Gastroesophageal sphincter (tissue), 4 donors: Measurements from ENCODE around the gene CTDSP1. TPM values are rescaled to one million over a fixed set of nuclear protein-coding genes. Genes with fewer than 3 reads are reported as not detected.

Source experiments
- ATAC-seq: fragments of 150-250 bp; one replicate; pipeline ENCODE4 v1.9.1; 2016; ENCODE audit warnings: mild to moderate bottlenecking, moderate library complexity
- H3K27ac ChIP-seq, 4 donors: fragments of 200-600 bp; sonication (generic) in 3 of 4; 1 replicate in 3 of 4; 2 replicates in 1 of 4; pipeline ENCODE4 v1.5.1; 2016 to 2019
- H3K27me3 ChIP-seq: fragments of 200-600 bp; sonication (generic); one replicate; pipeline ENCODE4 v1.5.1; 2019
- H3K36me3 ChIP-seq, 2 donors: fragments of 200-600 bp; sonication (generic); one replicate each; pipeline ENCODE4 v1.5.1; 2019; ENCODE audit warnings: control low read depth in 1 of 2
- H3K4me1 ChIP-seq, 3 donors: fragments of 200-600 bp; sonication (generic); 1 replicate in 2 of 3; 2 replicates in 1 of 3; pipeline ENCODE4 v1.5.1; 2016 to 2019; ENCODE audit warnings: control low read depth in 2 of 3
- H3K4me3 ChIP-seq, 2 donors: fragments of 200-600 bp; sonication (generic); one replicate each; pipeline ENCODE4 v1.5.1; 2019; ENCODE audit warnings: mild to moderate bottlenecking in 1 of 2, moderate library complexity in 1 of 2
- H3K9me3 ChIP-seq, 3 donors: fragments of 200-600 bp; sonication (generic); one replicate each; pipeline ENCODE4 v1.5.1; 2017 to 2019; ENCODE audit warnings: control low read depth in 2 of 3
- EP300 ChIP-seq: sonication (generic); formaldehyde crosslinking; IDR thresholded peaks from one replicate; pipeline ENCODE4 v1.6.1; 2017; ENCODE audit warnings: antibody characterized with exemption, mild to moderate bottlenecking
- POLR2A ChIP-seq, 2 donors: fragments of 450-650 bp; IDR thresholded peaks; one replicate each; pipeline ENCODE4 v1.6.1; 2017; ENCODE audit warnings: antibody characterized with exemption in 2 of 2, mild to moderate bottlenecking in 2 of 2, moderate library complexity in 1 of 2
- POLR2AphosphoS5 ChIP-seq: sonication (generic); formaldehyde crosslinking; IDR thresholded peaks from one replicate; pipeline ENCODE4 v1.6.1; 2017; ENCODE audit warnings: antibody characterized with exemption
- WGBS, 2 donors: methylation state at CpG; one replicate each; pipeline ENCODE4 v1.1.5; 2018; ENCODE audit warnings: low coverage in 1 of 2; 5-methylcytosine and 5-hydroxymethylcytosine counted together
- total RNA-seq, 4 donors: library from RNA; depleted of rRNA; stranded (reverse); fragments of >200 nt; gene quantifications; one replicate each; pipeline ENCODE4 v1.1.0, GENCODE V29; 2016
- TF ChIP-seq, protein P1 (sequence below), 4 experiments: fragments of 200-600 bp in 2 of 4; fragments of 450-650 bp in 2 of 4; sonication (generic) in 1 of 4; IDR thresholded peaks; one replicate each; pipeline ENCODE4 v1.5.1; 2017 to 2019; ENCODE audit warnings: antibody characterized with exemption in 4 of 4, mild to moderate bottlenecking in 2 of 4, moderate library complexity in 2 of 4

Gene CTDSP1
- total RNA-seq, 4 donors from 2014 or later, result 121 to 159 (median 136) TPM

DNA sequence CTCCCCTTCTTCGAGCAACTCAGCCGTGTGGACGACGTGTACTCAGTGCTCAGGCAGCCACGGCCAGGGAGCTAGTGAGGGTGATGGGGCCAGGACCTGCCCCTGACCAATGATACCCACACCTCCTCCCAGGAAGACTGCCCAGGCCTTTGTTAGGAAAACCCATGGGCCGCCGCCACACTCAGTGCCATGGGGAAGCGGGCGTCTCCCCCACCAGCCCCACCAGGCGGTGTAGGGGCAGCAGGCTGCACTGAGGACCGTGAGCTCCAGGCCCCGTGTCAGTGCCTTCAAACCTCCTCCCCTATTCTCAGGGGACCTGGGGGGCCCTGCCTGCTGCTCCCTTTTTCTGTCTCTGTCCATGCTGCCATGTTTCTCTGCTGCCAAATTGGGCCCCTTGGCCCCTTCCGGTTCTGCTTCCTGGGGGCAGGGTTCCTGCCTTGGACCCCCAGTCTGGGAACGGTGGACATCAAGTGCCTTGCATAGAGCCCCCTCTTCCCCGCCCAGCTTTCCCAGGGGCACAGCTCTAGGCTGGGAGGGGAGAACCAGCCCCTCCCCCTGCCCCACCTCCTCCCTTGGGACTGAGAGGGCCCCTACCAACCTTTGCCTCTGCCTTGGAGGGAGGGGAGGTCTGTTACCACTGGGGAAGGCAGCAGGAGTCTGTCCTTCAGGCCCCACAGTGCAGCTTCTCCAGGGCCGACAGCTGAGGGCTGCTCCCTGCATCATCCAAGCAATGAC lies 4.8 kb downstream of the CTDSP1 start:
- 20% methylated on average over 1 of the region's 16 CpGs; no CpG with 5 or more reads in 1 of the 2 donors for WGBS, 2 donors
- no peak for ATAC-seq
- Histone ChIP-seq H3K4me3 (no peak overlapping the region), H3K27me3 (no peaks in the 10 kb centered on the region), H3K4me1 (peaks cover 5 to 71% (median 45%) of the 10 kb centered on the region in 3 donors), H3K27ac (peak overlapping the region in 3 of 4 donors; percentile 87 to 95 (median 88)), H3K36me3 (peaks cover 0 to 45% of the 10 kb centered on the region in 2 donors), H3K9me3 (no peaks in the 10 kb centered on the region)
- no peak for TF ChIP-seq POLR2A (IDR thresholded peaks at IDR 0.05)
- TF ChIP-seq, protein P1, sequence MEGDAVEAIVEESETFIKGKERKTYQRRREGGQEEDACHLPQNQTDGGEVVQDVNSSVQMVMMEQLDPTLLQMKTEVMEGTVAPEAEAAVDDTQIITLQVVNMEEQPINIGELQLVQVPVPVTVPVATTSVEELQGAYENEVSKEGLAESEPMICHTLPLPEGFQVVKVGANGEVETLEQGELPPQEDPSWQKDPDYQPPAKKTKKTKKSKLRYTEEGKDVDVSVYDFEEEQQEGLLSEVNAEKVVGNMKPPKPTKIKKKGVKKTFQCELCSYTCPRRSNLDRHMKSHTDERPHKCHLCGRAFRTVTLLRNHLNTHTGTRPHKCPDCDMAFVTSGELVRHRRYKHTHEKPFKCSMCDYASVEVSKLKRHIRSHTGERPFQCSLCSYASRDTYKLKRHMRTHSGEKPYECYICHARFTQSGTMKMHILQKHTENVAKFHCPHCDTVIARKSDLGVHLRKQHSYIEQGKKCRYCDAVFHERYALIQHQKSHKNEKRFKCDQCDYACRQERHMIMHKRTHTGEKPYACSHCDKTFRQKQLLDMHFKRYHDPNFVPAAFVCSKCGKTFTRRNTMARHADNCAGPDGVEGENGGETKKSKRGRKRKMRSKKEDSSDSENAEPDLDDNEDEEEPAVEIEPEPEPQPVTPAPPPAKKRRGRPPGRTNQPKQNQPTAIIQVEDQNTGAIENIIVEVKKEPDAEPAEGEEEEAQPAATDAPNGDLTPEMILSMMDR (IDR thresholded peaks at IDR 0.05), result no peak
- no peak for TF ChIP-seq EP300
- TF ChIP-seq POLR2AphosphoS5, result no peak

- H3K9me3 ChIP-seq, result no peaks in the 10 kb centered on the region
- H3K36me3 ChIP-seq, result peaks cover 0 to 45% of the 10 kb centered on the region in 2 donors
- 14 to 40% methylated on average over 1 of the region's 8 CpGs for WGBS, 2 donors
- H3K27me3 ChIP-seq, result no peaks in the 10 kb centered on the region
- no peak for TF ChIP-seq POLR2A (IDR thresholded peaks at IDR 0.05)
- TF ChIP-seq, protein P1 (IDR thresholded peaks at IDR 0.05), result no peak
- TF ChIP-seq POLR2AphosphoS5, result no peak
- TF ChIP-seq EP300, result no peak
- H3K4me3 ChIP-seq, result peak overlapping the region in 1 of 2 donors; percentile 54
- peak overlapping the region; percentile 68 to 95 (median 88) for H3K27ac ChIP-seq
- no peak for ATAC-seq
- H3K4me1 ChIP-seq, result peaks cover 5 to 71% (median 45%) of the 10 kb centered on the region in 3 donors
Observed at GRCh38 chr2:218405086-218405745, 5.5 kb downstream of the CTDSP1 start.

DNA sequence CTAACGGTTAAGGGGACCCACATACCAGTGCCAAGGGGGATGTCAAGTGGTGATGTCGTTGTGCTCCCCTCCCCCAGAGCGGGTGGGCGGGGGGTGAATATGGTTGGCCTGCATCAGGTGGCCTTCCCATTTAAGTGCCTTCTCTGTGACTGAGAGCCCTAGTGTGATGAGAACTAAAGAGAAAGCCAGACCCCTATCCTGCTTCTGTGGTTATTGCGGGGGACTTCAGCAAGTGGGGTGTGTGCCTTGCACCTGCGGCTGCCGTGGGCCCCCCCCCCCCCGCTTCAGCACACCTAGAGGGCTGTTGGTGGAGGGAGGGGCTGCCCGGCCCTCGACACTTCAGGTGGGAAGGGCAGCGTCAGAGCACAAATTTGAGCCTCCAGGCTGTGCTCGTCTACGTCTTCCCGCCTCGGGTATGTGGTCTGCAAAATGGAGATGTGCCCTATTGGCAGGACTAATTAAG lies 6.1 kb downstream of the CTDSP1 start:
- H3K4me3 ChIP-seq, result peak overlapping the region; percentile 8 to 54
- no peaks in the 10 kb centered on the region for H3K27me3 ChIP-seq
- H3K36me3 ChIP-seq, result peaks cover 0 to 45% of the 10 kb centered on the region in 2 donors
- H3K4me1 ChIP-seq, result peaks cover 5 to 71% (median 45%) of the 10 kb centered on the region in 3 donors
- peak overlapping the region; percentile 68 to 95 (median 88) for H3K27ac ChIP-seq
- H3K9me3 ChIP-seq, result no peaks in the 10 kb centered on the region
- 0 to 20% methylated on average over 2 to 3 of the region's 15 CpGs for WGBS, 2 donors
- TF ChIP-seq POLR2AphosphoS5 (peak; percentile 47), POLR2A (IDR thresholded peaks at IDR 0.05) (no peak)
- ATAC-seq, result no peak

- ATAC-seq, result peak; percentile 94
- Histone ChIP-seq H3K27me3 (no peaks in the 10 kb centered on the region), H3K4me3 (peak overlapping the region; percentile 16 to 54), H3K27ac (peak overlapping the region; percentile 68 to 95 (median 88)), H3K9me3 (no peaks in the 10 kb centered on the region), H3K4me1 (peaks cover 5 to 65% (median 40%) of the 10 kb centered on the region in 3 donors), H3K36me3 (peaks cover 0 to 40% of the 10 kb centered on the region in 2 donors)
- TF ChIP-seq EP300 (no peak), POLR2A (IDR thresholded peaks at IDR 0.05) (peak; percentile 28 to 37), POLR2AphosphoS5 (peak; percentile 73)
- TF ChIP-seq, protein P1 (IDR thresholded peaks at IDR 0.05), result peak in 3 of 4 experiments; percentile 86 to 92 (median 89)
- 0% methylated on average over 1 of the region's 56 CpGs; no CpG with 5 or more reads in 1 of the 2 donors for WGBS, 2 donors
Observed at GRCh38 chr2:218406209-218406948, 6.7 kb downstream of the CTDSP1 start.
